Keratinocyte (primary cell): ENCODE measurements around the gene ACCS. TPM values are rescaled to one million over a fixed set of nuclear protein-coding genes. Genes with fewer than 3 reads are reported as not detected.

Experiments
- DNase-seq: peaks from one replicate; pipeline ENCODE4 v3.0.0-alpha.2; 2011; ENCODE audit warnings: low read depth, missing footprints, low spot score
- FAIRE-seq: peaks from 2 replicates; lab custom pipeline; 2011; peaks lifted over from hg19 to GRCh38; lab: Jason Lieb, UNC
- H2AFZ ChIP-seq: 2 replicates; pipeline ENCODE4 v1.6.0; 2012; ENCODE audit warnings: low read length, control low read depth, inconsistent platforms; ENCODE audit not compliant: control insufficient read depth
- H3K27ac ChIP-seq: 2 replicates; pipeline ENCODE4 v1.5.1; 2011; ENCODE audit warnings: low read length; ENCODE audit not compliant: control insufficient read depth, insufficient read depth
- H3K27me3 ChIP-seq: 3 replicates; pipeline ENCODE4 v1.6.0; 2011; ENCODE audit warnings: low read length; ENCODE audit not compliant: control insufficient read depth, insufficient read depth; ENCODE audit errors: extremely low read depth
- H3K36me3 ChIP-seq, 2 experiments: 2 replicates in 1 of 2; 3 replicates in 1 of 2; pipeline ENCODE4 v1.5.1; 2011; ENCODE audit warnings: low read length in 2 of 2, mild to moderate bottlenecking in 1 of 2; ENCODE audit not compliant: control insufficient read depth in 2 of 2, insufficient read depth in 2 of 2; ENCODE audit errors: extremely low read depth in 1 of 2
- H3K4me1 ChIP-seq: 3 replicates; pipeline ENCODE4 v1.5.1; 2011; ENCODE audit warnings: low read length; ENCODE audit not compliant: control insufficient read depth, insufficient read depth; ENCODE audit errors: extremely low read depth
- H3K4me2 ChIP-seq: 3 replicates; pipeline ENCODE4 v1.6.0; 2011; ENCODE audit warnings: low read depth, low read length; ENCODE audit not compliant: control insufficient read depth, insufficient read depth; ENCODE audit errors: extremely low read depth
- H3K4me3 ChIP-seq, 3 experiments: fragments of 200-600 bp in 1 of 3; sonication (generic) in 1 of 3; 2 replicates in 2 of 3; 3 replicates in 1 of 3; pipeline ENCODE4 v1.5.1; 2011 to 2016; ENCODE audit warnings: low read length in 3 of 3, mild to moderate bottlenecking in 3 of 3, control low read depth in 2 of 3, inconsistent platforms in 1 of 3, low read depth in 1 of 3, mixed read lengths in 1 of 3, mixed run types in 1 of 3, moderate library complexity in 1 of 3; ENCODE audit not compliant: control insufficient read depth in 2 of 3, insufficient read depth in 2 of 3; ENCODE audit errors: extremely low read depth in 1 of 3
- H3K79me2 ChIP-seq: 2 replicates; pipeline ENCODE4 v1.6.0; 2012; ENCODE audit warnings: low read length; ENCODE audit not compliant: control insufficient read depth, insufficient read depth
- H3K9ac ChIP-seq: 3 replicates; pipeline ENCODE4 v1.6.0; 2011; ENCODE audit warnings: low read length; ENCODE audit not compliant: control insufficient read depth, insufficient read depth; ENCODE audit errors: extremely low read depth
- H3K9me1 ChIP-seq: 3 replicates; pipeline ENCODE4 v1.6.0; 2011; ENCODE audit warnings: low read length; ENCODE audit not compliant: control insufficient read depth, insufficient read depth; ENCODE audit errors: extremely low read depth
- H3K9me3 ChIP-seq: 2 replicates; pipeline ENCODE4 v1.5.1; 2012; ENCODE audit warnings: low read depth, low read length; ENCODE audit not compliant: control insufficient read depth
- H4K20me1 ChIP-seq: 3 replicates; pipeline ENCODE4 v1.6.0; 2011; ENCODE audit warnings: low read length; ENCODE audit not compliant: control insufficient read depth, insufficient read depth; ENCODE audit errors: extremely low read depth
- EZH2 ChIP-seq: IDR thresholded peaks from one replicate; pipeline ENCODE4 v1.6.1; 2012; ENCODE audit warnings: inconsistent platforms, mild to moderate bottlenecking, low read length, moderate library complexity
- dilution Hi-C: fragments of 300-500 bp; cut with MboI; formaldehyde crosslinking; loops from one replicate; pipeline ENCODE4 v1.7.0; 2020; ENCODE audit warnings: low sequenced_read_pairs; ENCODE audit not compliant: extremely low pct_ligation_motif_present
- polyA plus RNA-seq, 5 experiments: library from polyadenylated mRNA; depleted of rRNA in 3 of 5; stranded (reverse) in 3 of 5; stranded (forward) in 1 of 5; unstranded in 1 of 5; fragments of >200 nt; gene quantifications; 1 replicate in 1 of 5; 2 replicates in 3 of 5; 3 replicates in 1 of 5; pipeline versions ENCODE4 v1.2.1 to v1.2.3, GENCODE V29; 2011 to 2012; ENCODE audit warnings: missing spikeins in 2 of 5, low read depth in 1 of 5, low replicate concordance in 1 of 5
- TF ChIP-seq, protein P1 (sequence below), 3 experiments: IDR thresholded peaks in 1 of 3; conservative IDR thresholded peaks in 1 of 3; optimal IDR thresholded peaks in 1 of 3; 2 replicates in 2 of 3; 3 replicates in 1 of 3; pipeline versions ENCODE3 to v1.5.1; 2011; ENCODE audit warnings: low read length in 3 of 3, mild to moderate bottlenecking in 3 of 3, moderate library complexity in 2 of 3, control low read depth in 1 of 3, inconsistent platforms in 1 of 3; ENCODE audit not compliant: insufficient read depth in 2 of 3; ENCODE audit errors: extremely low read depth in 1 of 3

The ACCS gene
- polyA plus RNA-seq, 1 donor (not counting 4 experiments of a cell fraction or from before 2014, with no cell fraction given), result 4.1 TPM

- TF ChIP-seq, protein P1, sequence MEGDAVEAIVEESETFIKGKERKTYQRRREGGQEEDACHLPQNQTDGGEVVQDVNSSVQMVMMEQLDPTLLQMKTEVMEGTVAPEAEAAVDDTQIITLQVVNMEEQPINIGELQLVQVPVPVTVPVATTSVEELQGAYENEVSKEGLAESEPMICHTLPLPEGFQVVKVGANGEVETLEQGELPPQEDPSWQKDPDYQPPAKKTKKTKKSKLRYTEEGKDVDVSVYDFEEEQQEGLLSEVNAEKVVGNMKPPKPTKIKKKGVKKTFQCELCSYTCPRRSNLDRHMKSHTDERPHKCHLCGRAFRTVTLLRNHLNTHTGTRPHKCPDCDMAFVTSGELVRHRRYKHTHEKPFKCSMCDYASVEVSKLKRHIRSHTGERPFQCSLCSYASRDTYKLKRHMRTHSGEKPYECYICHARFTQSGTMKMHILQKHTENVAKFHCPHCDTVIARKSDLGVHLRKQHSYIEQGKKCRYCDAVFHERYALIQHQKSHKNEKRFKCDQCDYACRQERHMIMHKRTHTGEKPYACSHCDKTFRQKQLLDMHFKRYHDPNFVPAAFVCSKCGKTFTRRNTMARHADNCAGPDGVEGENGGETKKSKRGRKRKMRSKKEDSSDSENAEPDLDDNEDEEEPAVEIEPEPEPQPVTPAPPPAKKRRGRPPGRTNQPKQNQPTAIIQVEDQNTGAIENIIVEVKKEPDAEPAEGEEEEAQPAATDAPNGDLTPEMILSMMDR (optimal IDR thresholded peaks at IDR 0.05 in 1 of 3, IDR thresholded peaks at IDR 0.05 in 1 of 3, conservative IDR thresholded peaks at IDR 0.05 in 1 of 3; ENCODE audit: extremely low read depth in 1 of 3, insufficient read depth in 2 of 3, low read length in 3 of 3), result peak; percentile 70 to 96 (median 90)
- no peak for TF ChIP-seq EZH2
- Histone ChIP-seq H3K4me3 (peak within 1 kb of the TSS; percentile 69 to 84 (median 82)), H3K9me1 (no peaks in the 10 kb centered on the region), H2AFZ (peak within 1 kb of the TSS; percentile 65), H3K9me3 (no peaks in the 10 kb centered on the region), H3K9ac (peak within 1 kb of the TSS; percentile 78), H3K4me1 (peaks cover 18% of the 10 kb centered on the region), H3K27ac (peak within 1 kb of the TSS; percentile 65), H3K27me3 (no peaks in the 10 kb centered on the region), H3K4me2 (peak within 1 kb of the TSS; percentile 57), H3K79me2 (peaks cover 40% of the 10 kb centered on the region), H3K36me3 (peaks cover 0 to 6% of the 10 kb centered on the region in 2 experiments), H4K20me1 (peaks cover 8% of the 10 kb centered on the region)
- no peak for DNase-seq
- FAIRE-seq, result peak; percentile 53
- dilution Hi-C loops, result no loop called here
Measured at GRCh38 chr11:44095506-44096359, 29.7 kb downstream of the ACCS start, which contains the start of gene EXT2. Gene EXT2, plus strand, starts transcription at chr11:44095678. Its CDS starts 12,035 bp downstream, at chr11:44107713.

- dilution Hi-C loops, result no loop called here
- Histone ChIP-seq H3K4me3 (peak overlapping the region; percentile 69 to 84 (median 82)), H3K4me2 (peak overlapping the region; percentile 57), H3K4me1 (peaks cover 18% of the 10 kb centered on the region), H2AFZ (no peak overlapping the region), H3K9ac (peak overlapping the region; percentile 78), H3K27ac (peak overlapping the region; percentile 65), H3K36me3 (peaks cover 0 to 6% of the 10 kb centered on the region in 2 experiments), H3K27me3 (no peaks in the 10 kb centered on the region), H3K9me3 (no peaks in the 10 kb centered on the region), H4K20me1 (peaks cover 17% of the 10 kb centered on the region), H3K79me2 (peaks cover 48% of the 10 kb centered on the region), H3K9me1 (no peaks in the 10 kb centered on the region)
- TF ChIP-seq, protein P1 (optimal IDR thresholded peaks at IDR 0.05 in 1 of 3, IDR thresholded peaks at IDR 0.05 in 1 of 3, conservative IDR thresholded peaks at IDR 0.05 in 1 of 3; ENCODE audit: extremely low read depth in 1 of 3, insufficient read depth in 2 of 3, low read length in 3 of 3), result no peak
- no peak for TF ChIP-seq EZH2
- DNase-seq (peak; percentile 49), FAIRE-seq (peak; percentile 52)
Measured at GRCh38 chr11:44096360-44097185, 30.5 kb downstream of the ACCS start.
